Naive thymus-derived CD8-positive, alpha-beta T cell (primary cell): ENCODE results near the gene MOSPD3. TPM values are rescaled to one million over a fixed set of nuclear protein-coding genes. Genes with fewer than 3 reads are reported as not detected.
A peak's percentile ranks its signal among the peaks of the same experiment; 100 is the strongest.
"Not testable (repeated sequence)": the region's sequence is repeated elsewhere in the genome, so short reads cannot be mapped to it uniquely, and the experiment has no call there.

Source experiments
- ATAC-seq, 2 donors: fragments of 150-1000 bp; cut with Tn5 transposase in 1 of 2; sonication (Bioruptor Pico), chemical (Tn5 transposase) in 1 of 2; 1 replicate in 1 of 2; 2 replicates in 1 of 2; pipeline ENCODE4 v1.10.0; 2021; ENCODE audit warnings: mild to moderate bottlenecking in 2 of 2, moderate library complexity in 2 of 2
- POLR2A ChIA-PET: fragments of 350-600 bp; sonication (Branson Sonifier 250); formaldehyde crosslinking; loops from one replicate; lab custom pipeline; 2021; ENCODE audit warnings: antibody characterized with exemption; lab: Charles Lee
- DNase-seq, 10 donors: peaks; one replicate each; pipeline versions ENCODE4 v3.0.0 to v3.0.0-alpha.2; 2020 to 2022
- H3K27ac Mint-ChIP-seq, 10 donors: one replicate each; pipeline ENCODE4 v1.8.0; 2020 to 2022; ENCODE audit warnings: mild to moderate bottlenecking in 10 of 10, mixed read lengths in 10 of 10, moderate library complexity in 4 of 10, inconsistent platforms in 1 of 10
- H3K27me3 Mint-ChIP-seq, 5 donors: one replicate each; pipeline ENCODE4 v1.8.0; 2021 to 2022; ENCODE audit warnings: mixed read lengths in 5 of 5
- H3K36me3 Mint-ChIP-seq, 3 donors: one replicate each; pipeline ENCODE4 v1.8.0; 2020 to 2022; ENCODE audit warnings: mixed read lengths in 3 of 3, mild to moderate bottlenecking in 2 of 3, inconsistent platforms in 1 of 3
- H3K4me1 Mint-ChIP-seq, 4 donors: one replicate each; pipeline ENCODE4 v1.8.0; 2021 to 2022; ENCODE audit warnings: mixed read lengths in 4 of 4
- H3K4me3 Mint-ChIP-seq, 10 donors: one replicate each; pipeline ENCODE4 v1.8.0; 2020 to 2022; ENCODE audit warnings: mild to moderate bottlenecking in 10 of 10, mixed read lengths in 10 of 10, moderate library complexity in 6 of 10, inconsistent platforms in 1 of 10
- H3K9me3 Mint-ChIP-seq, 9 donors: one replicate each; pipeline ENCODE4 v1.8.0; 2020 to 2022; ENCODE audit warnings: mixed read lengths in 9 of 9, mild to moderate bottlenecking in 3 of 9, inconsistent platforms in 1 of 9, moderate library complexity in 1 of 9
- polyA plus RNA-seq, 3 donors: library from polyadenylated mRNA; unstranded; fragments of 300-500 nt; fragmentation: Illumina TruSeq; gene quantifications; one replicate each; pipeline ENCODE4 v1.2.3, GENCODE V29; 2021
- total RNA-seq, 8 experiments: library from RNA in 2 of 8; stranded (reverse) in 2 of 8; gene quantifications; one replicate each; pipeline ENCODE4 v1.2.3 and lab custom pipeline; 2021 to 2026

MOSPD3 gene
- total and polyA plus RNA-seq, 5 experiments from 2014 or later = 13.0 to 21.0 (median 16.4) TPM

DNA sequence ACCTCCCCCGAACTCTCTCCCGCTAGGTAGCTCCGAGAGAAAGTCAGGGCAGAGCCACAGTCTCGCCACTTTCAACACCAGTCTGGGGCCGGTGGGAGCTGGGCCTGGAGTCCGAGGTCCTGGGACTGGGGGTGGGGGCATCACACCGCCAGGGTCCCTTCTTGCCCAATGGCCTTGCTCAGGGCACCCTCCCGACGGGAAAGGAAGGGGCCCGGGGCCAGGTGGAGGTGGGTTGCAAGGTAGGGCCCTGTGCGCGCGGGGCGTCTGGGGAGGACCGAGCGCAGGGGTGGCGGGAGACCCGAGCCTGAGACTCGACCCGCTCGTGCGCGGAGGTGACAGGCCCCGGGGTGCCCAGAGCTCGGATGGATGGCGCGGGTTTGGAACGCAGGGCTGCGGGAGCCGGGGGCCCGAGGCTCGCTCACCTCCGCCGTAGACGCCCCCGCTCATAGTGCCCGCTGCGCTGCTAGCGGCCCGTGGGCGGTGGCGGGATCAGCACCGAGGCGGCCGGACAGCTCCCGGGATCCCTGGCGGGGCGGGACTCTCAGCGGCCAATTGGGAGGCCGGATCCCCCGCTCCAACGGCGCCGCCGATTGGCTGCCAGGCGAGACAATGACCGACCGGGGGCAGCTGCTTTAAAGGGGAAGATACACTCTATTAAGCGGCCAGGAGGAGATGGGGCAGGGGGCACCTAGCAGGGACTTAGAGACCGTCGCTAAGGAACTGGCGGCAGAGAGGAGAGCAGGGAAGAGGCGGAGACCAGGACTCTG is 43.8 kb downstream of the MOSPD3 start, which contains the start of gene ACTL6B:
Gene ACTL6B (minus strand): TSS at position 541 of the 767 bp plus-strand sequence. CDS start 94 bp downstream, at position 447.
- H3K4me1 Mint-ChIP-seq = peaks cover 0 to 1% (median 0%) of the 10 kb centered on the region in 4 donors
- H3K27me3 Mint-ChIP-seq = peaks cover 19 to 66% (median 38%) of the 10 kb centered on the region in 5 donors
- H3K9me3 Mint-ChIP-seq = peaks cover 0 to 4% (median 0%) of the 10 kb centered on the region in 9 donors
- DNase-seq = peak in 9 of 10 donors; percentile 35 to 73 (median 55)
- POLR2A ChIA-PET = interaction anchor here (0.6 to 0.7 kb wide), 3 partner anchors 10 to 20 kb away, joined by 3 read pairs; no protein-coding TSS in a partner anchor
- H3K36me3 Mint-ChIP-seq = peaks cover 0 to 5% (median 0%) of the 10 kb centered on the region in 3 donors
- ATAC-seq = peak; percentile 70 to 81
- peak within 1 kb of the TSS in 1 of 10 donors; percentile 26 for H3K4me3 Mint-ChIP-seq
- H3K27ac Mint-ChIP-seq = no peak within 1 kb of the TSS

DNA sequence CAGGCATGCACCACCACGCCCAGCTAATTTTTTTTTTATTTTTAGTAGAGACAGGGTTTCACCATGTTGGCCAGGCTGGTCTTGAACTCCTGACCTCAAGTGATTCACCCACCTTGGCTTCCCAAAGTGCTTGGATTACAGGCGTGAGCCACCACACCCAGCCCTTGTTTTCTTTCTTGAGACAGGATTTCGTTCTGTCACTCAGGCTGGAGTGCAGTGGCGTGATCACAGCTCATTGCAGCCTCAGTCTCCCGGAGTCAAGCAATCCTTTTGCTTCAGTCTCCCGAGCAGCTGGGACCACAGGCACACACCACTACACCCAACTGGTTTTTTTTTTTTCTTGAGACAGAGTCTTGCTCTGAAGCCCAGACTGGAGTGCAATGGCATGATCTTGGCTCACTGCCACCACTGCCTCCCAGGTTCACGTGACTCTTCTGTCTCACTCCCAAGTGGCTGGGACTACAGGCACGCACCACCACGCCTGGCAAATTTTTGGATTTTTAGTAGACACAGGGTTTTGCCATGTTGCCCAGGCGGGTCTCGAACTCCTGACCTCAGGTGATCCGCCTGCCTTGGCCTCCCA is 49.9 kb downstream of the MOSPD3 start:
- peaks cover 9 to 34% (median 22%) of the 10 kb centered on the region in 5 donors for H3K27me3 Mint-ChIP-seq
- ATAC-seq, POLR2A ChIA-PET, H3K4me1 Mint-ChIP-seq, H3K27ac Mint-ChIP-seq, H3K36me3 Mint-ChIP-seq, H3K4me3 Mint-ChIP-seq, DNase-seq, H3K9me3 Mint-ChIP-seq: not testable (repeated sequence)

Other genes starting within 250 kb of the MOSPD3 start
- gene PILRA, start 239.1 kb upstream of the MOSPD3 start, total RNA-seq = 10 to 100 TPM in 1 of 2 experiments, 1 to 10 TPM in 1; 8.6 to 10.6 TPM
- gene PILRA, start 239.1 kb upstream of the MOSPD3 start, polyA plus RNA-seq = under 1 TPM; 0.35 to 0.63 (median 0.60) TPM
- gene ZCWPW1, start 183.8 kb upstream of the MOSPD3 start, total RNA-seq = 10 to 100 TPM; 15.6 to 18.4 TPM
- 1 to 10 TPM; 3.1 to 9.3 (median 5.5) TPM for gene ZCWPW1, start 183.8 kb upstream of the MOSPD3 start, polyA plus RNA-seq
- 10 to 100 TPM; 64.8 to 66.8 TPM for gene MEPCE, start 182.7 kb upstream of the MOSPD3 start, total RNA-seq
- gene MEPCE, start 182.7 kb upstream of the MOSPD3 start, polyA plus RNA-seq = 10 to 100 TPM in 2 of 3 donors, 1 to 10 TPM in 1; 9.7 to 15.8 (median 11.3) TPM
- 10 to 100 TPM; 63.8 to 73.0 TPM for gene PPP1R35, start 176.0 kb upstream of the MOSPD3 start, total RNA-seq
- gene PPP1R35, start 176.0 kb upstream of the MOSPD3 start, polyA plus RNA-seq = 10 to 100 TPM; 20.7 to 40.6 (median 27.0) TPM
- gene SPACDR, start 148.3 kb upstream of the MOSPD3 start, total RNA-seq = 1 to 10 TPM; 4.0 to 4.5 TPM
- under 1 TPM in 2 of 3 donors, not detected in 1; 0.28 to 0.56 TPM for gene SPACDR, start 148.3 kb upstream of the MOSPD3 start, polyA plus RNA-seq
- 100 to 1,000 TPM; 128 to 129 TPM for gene TSC22D4, start 133.3 kb upstream of the MOSPD3 start, total RNA-seq
- gene TSC22D4, start 133.3 kb upstream of the MOSPD3 start, polyA plus RNA-seq = 10 to 100 TPM; 30.3 to 35.9 (median 31.0) TPM
- gene NYAP1, start 128.6 kb upstream of the MOSPD3 start, total RNA-seq = under 1 TPM in 1 of 2 experiments, not detected in 1; 0.44 TPM
- gene NYAP1, start 128.6 kb upstream of the MOSPD3 start, polyA plus RNA-seq = not detected
- gene AGFG2, start 73.3 kb upstream of the MOSPD3 start, total RNA-seq = 10 to 100 TPM; 19.0 to 22.0 TPM
- 10 to 100 TPM in 2 of 3 donors, 1 to 10 TPM in 1; 5.8 to 13.6 (median 11.5) TPM for gene AGFG2, start 73.3 kb upstream of the MOSPD3 start, polyA plus RNA-seq
- gene SAP25, start 38.6 kb upstream of the MOSPD3 start, total RNA-seq = 100 to 1,000 TPM; 102 to 118 TPM
- gene SAP25, start 38.6 kb upstream of the MOSPD3 start, polyA plus RNA-seq = under 1 TPM in 1 of 3 donors, not detected in 2; 0.42 TPM
- 100 to 1,000 TPM; 447 to 454 TPM for gene LRCH4, start 26.4 kb upstream of the MOSPD3 start, total RNA-seq
- 100 to 1,000 TPM; 131 to 180 (median 153) TPM for gene LRCH4, start 26.4 kb upstream of the MOSPD3 start, polyA plus RNA-seq
- 1 to 10 TPM; 2.5 to 3.6 TPM for gene FBXO24, start 26.2 kb upstream of the MOSPD3 start, total RNA-seq
- under 1 TPM; 0.60 to 0.95 (median 0.61) TPM for gene FBXO24, start 26.2 kb upstream of the MOSPD3 start, polyA plus RNA-seq
- gene PCOLCE, start 10.2 kb upstream of the MOSPD3 start, total RNA-seq = 10 to 100 TPM in 1 of 2 experiments, 1 to 10 TPM in 1; 8.3 to 12.5 TPM
- gene PCOLCE, start 10.2 kb upstream of the MOSPD3 start, polyA plus RNA-seq = 1 to 10 TPM in 1 of 3 donors, under 1 TPM in 2; 0.25 to 1.3 (median 0.64) TPM
- gene TFR2, start 29.0 kb downstream of the MOSPD3 start, total RNA-seq = 1 to 10 TPM; 2.6 to 5.9 TPM
- 1 to 10 TPM in 1 of 3 donors, under 1 TPM in 2; 0.51 to 1.3 (median 0.79) TPM for gene TFR2, start 29.0 kb downstream of the MOSPD3 start, polyA plus RNA-seq
- gene ACTL6B, start 43.9 kb downstream of the MOSPD3 start, total RNA-seq = not detected
- not detected for gene ACTL6B, start 43.9 kb downstream of the MOSPD3 start, polyA plus RNA-seq
- 100 to 1,000 TPM; 117 to 118 TPM for gene GNB2, start 61.2 kb downstream of the MOSPD3 start, total RNA-seq
- gene GNB2, start 61.2 kb downstream of the MOSPD3 start, polyA plus RNA-seq = 10 to 100 TPM; 34.8 to 42.4 (median 42.1) TPM
- 100 to 1,000 TPM; 118 to 122 TPM for gene GIGYF1, start 81.7 kb downstream of the MOSPD3 start, total RNA-seq
- gene GIGYF1, start 81.7 kb downstream of the MOSPD3 start, polyA plus RNA-seq = 1 to 10 TPM in 2 of 3 donors, under 1 TPM in 1; 0.83 to 3.0 (median 1.0) TPM
- 10 to 100 TPM; 16.9 to 17.5 TPM for gene POP7, start 93.6 kb downstream of the MOSPD3 start, total RNA-seq
- 10 to 100 TPM; 32.6 to 41.7 (median 33.0) TPM for gene POP7, start 93.6 kb downstream of the MOSPD3 start, polyA plus RNA-seq
- not detected for gene EPO, start 107.9 kb downstream of the MOSPD3 start, total RNA-seq
- gene EPO, start 107.9 kb downstream of the MOSPD3 start, polyA plus RNA-seq = not detected
- not detected for gene ZAN, start 121.1 kb downstream of the MOSPD3 start, total RNA-seq
- under 1 TPM in 1 of 3 donors, not detected in 2; 0.05 TPM for gene ZAN, start 121.1 kb downstream of the MOSPD3 start, polyA plus RNA-seq
- 10 to 100 TPM; 11.8 to 12.3 TPM for gene EPHB4, start 215.0 kb downstream of the MOSPD3 start, total RNA-seq
- under 1 TPM in 2 of 3 donors, not detected in 1; 0.18 to 0.46 TPM for gene EPHB4, start 215.0 kb downstream of the MOSPD3 start, polyA plus RNA-seq
- gene SLC12A9, start 240.2 kb downstream of the MOSPD3 start, total RNA-seq = 10 to 100 TPM; 66.9 to 74.7 TPM
- gene SLC12A9, start 240.2 kb downstream of the MOSPD3 start, polyA plus RNA-seq = 1 to 10 TPM; 6.8 to 9.4 (median 8.0) TPM